ENCODE data around the gene ZNF787. TPM values are rescaled to one million over a fixed set of nuclear protein-coding genes. Genes with fewer than 3 reads are reported as not detected.

Gene ZNF787
- total and polyA plus RNA-seq, 2 of the 8 experiments (the other 6 are each of a cell fraction or from before 2014, with no cell fraction given), result 19.7 to 56.0 TPM

DNA sequence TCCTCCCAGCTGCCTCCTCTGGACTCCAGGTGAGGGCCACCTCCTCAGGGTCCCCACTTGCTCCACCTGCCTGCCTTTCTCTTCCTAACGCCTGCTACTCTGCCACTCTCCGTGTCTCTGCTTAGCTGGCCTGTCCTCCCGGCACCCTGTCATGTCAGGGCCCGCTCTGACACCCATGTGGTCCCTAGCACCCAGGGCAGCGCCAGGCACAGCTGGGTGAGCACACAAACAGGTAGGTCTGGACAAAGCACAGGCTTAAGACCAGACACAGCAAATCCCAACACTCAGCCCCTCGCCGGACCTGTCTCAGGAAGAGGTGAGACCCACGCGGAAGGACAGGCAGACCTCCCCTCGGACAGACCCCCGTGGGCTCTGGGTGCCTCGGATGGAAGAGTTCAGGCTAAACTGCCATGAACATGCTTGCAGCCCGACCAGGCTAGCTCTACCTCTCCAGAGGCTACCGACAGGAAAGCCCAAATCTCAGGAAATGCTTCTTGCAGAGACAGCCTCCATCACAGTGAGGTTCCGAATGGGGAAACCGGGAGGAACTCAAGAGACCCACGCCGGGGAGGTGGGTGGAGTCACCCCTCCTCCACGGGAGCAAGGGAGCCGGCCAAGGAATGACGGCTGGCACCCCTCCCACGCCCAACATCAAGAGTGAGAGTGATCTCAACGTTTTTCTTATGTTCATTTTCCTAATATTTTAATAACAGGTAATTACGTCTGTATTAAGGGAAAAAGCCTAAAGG is 12.5 kb downstream of the ZNF787 start (continued):
- TF ChIP-seq, protein P1, sequence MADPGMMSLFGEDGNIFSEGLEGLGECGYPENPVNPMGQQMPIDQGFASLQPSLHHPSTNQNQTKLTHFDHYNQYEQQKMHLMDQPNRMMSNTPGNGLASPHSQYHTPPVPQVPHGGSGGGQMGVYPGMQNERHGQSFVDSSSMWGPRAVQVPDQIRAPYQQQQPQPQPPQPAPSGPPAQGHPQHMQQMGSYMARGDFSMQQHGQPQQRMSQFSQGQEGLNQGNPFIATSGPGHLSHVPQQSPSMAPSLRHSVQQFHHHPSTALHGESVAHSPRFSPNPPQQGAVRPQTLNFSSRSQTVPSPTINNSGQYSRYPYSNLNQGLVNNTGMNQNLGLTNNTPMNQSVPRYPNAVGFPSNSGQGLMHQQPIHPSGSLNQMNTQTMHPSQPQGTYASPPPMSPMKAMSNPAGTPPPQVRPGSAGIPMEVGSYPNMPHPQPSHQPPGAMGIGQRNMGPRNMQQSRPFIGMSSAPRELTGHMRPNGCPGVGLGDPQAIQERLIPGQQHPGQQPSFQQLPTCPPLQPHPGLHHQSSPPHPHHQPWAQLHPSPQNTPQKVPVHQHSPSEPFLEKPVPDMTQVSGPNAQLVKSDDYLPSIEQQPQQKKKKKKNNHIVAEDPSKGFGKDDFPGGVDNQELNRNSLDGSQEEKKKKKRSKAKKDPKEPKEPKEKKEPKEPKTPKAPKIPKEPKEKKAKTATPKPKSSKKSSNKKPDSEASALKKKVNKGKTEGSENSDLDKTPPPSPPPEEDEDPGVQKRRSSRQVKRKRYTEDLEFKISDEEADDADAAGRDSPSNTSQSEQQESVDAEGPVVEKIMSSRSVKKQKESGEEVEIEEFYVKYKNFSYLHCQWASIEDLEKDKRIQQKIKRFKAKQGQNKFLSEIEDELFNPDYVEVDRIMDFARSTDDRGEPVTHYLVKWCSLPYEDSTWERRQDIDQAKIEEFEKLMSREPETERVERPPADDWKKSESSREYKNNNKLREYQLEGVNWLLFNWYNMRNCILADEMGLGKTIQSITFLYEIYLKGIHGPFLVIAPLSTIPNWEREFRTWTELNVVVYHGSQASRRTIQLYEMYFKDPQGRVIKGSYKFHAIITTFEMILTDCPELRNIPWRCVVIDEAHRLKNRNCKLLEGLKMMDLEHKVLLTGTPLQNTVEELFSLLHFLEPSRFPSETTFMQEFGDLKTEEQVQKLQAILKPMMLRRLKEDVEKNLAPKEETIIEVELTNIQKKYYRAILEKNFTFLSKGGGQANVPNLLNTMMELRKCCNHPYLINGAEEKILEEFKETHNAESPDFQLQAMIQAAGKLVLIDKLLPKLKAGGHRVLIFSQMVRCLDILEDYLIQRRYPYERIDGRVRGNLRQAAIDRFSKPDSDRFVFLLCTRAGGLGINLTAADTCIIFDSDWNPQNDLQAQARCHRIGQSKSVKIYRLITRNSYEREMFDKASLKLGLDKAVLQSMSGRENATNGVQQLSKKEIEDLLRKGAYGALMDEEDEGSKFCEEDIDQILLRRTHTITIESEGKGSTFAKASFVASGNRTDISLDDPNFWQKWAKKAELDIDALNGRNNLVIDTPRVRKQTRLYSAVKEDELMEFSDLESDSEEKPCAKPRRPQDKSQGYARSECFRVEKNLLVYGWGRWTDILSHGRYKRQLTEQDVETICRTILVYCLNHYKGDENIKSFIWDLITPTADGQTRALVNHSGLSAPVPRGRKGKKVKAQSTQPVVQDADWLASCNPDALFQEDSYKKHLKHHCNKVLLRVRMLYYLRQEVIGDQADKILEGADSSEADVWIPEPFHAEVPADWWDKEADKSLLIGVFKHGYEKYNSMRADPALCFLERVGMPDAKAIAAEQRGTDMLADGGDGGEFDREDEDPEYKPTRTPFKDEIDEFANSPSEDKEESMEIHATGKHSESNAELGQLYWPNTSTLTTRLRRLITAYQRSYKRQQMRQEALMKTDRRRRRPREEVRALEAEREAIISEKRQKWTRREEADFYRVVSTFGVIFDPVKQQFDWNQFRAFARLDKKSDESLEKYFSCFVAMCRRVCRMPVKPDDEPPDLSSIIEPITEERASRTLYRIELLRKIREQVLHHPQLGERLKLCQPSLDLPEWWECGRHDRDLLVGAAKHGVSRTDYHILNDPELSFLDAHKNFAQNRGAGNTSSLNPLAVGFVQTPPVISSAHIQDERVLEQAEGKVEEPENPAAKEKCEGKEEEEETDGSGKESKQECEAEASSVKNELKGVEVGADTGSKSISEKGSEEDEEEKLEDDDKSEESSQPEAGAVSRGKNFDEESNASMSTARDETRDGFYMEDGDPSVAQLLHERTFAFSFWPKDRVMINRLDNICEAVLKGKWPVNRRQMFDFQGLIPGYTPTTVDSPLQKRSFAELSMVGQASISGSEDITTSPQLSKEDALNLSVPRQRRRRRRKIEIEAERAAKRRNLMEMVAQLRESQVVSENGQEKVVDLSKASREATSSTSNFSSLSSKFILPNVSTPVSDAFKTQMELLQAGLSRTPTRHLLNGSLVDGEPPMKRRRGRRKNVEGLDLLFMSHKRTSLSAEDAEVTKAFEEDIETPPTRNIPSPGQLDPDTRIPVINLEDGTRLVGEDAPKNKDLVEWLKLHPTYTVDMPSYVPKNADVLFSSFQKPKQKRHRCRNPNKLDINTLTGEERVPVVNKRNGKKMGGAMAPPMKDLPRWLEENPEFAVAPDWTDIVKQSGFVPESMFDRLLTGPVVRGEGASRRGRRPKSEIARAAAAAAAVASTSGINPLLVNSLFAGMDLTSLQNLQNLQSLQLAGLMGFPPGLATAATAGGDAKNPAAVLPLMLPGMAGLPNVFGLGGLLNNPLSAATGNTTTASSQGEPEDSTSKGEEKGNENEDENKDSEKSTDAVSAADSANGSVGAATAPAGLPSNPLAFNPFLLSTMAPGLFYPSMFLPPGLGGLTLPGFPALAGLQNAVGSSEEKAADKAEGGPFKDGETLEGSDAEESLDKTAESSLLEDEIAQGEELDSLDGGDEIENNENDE (IDR thresholded peaks at IDR 0.05; ENCODE audit: insufficient replicate concordance, low read length), result no peak

Measured in H1 (cell line).